ENCODE measurements around the gene GEMIN7.
"Not testable (repeated sequence)": the region's sequence is repeated elsewhere in the genome, so short reads cannot be mapped to it uniquely, and the experiment has no call there.

Gene GEMIN7

DNA sequence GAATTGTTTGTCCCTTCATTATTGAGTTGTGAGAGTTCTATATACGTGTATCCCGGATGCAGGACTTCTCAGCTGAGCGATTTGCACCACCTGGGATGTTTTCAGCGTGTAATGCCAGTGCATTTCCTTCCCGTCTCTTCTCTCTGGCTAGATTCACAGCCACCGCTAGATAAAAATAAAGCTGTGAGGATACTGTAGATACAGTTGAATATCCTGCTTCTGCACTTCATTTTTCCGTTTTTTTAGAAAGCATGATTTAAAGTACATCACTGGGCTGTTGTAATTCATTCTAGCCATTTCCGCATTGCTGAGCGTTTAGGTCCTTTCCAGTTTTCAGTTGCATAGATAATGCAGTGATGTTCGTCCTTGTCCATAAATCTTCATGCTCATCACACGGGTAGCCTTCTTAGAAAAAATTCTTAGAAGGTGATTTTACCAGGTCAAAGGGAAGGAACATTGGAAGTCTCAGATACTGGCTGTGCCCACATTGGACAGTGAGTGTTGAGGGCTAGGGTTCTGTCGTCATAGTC is 28.6 kb downstream of the GEMIN7 start:
- DNase-seq = no peak

DNA sequence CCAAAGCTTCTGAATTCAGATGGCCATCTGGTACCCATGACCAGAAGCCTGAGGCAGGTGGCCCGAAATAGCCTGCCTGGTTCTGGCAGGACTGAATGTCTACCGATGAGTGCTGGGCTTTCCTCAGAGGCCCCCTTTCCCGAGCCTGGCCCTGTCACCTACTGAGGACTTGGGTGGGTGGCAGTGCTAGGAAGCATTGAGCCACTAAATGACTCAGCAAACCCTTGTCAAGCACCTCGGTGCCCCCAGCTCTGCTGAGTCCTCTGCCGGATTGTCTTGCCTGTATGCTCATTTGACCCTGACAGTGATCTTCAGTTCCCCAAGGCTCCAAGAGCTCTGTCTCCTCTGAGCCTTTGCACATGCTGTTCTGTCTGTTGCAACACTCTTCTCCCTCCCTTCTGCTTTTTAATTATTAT is 31.8 kb downstream of the GEMIN7 start:
- DNase-seq = no peak

DNA sequence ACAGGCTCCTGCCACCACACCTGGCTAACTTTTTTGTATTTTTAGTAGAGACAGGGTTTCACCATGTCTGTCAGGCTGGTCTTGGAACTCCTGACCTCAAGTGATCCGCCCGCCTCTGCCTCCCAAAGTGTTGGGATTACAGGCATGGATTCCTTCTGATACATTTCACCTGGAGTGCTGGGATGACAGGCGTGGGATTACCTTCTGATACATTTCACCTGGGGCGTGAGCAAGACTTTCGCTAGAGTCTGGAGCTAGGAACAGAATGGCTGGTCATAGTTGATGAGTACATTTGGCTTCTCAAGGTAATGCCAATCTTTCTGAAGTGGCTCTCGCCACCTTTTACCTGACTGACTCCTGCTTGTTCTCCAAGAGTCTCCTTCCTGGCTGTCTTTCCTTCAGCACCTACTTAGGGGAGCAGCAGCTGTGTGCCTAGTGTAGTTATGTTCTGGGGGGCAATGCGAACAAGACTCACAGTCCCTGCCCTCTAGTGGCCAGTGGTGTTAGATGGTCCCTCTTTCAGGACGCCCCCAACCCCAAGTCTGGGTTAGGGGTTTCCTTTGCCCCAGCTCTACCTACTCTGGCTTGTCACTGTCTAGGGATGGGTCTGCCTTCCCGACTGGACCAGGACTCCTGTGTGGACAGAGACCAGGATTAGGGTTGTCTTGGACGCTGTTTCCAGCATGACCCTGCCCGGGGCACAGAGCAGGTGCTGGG is 33.2 kb downstream of the GEMIN7 start:
- DNase-seq = no peak

DNA sequence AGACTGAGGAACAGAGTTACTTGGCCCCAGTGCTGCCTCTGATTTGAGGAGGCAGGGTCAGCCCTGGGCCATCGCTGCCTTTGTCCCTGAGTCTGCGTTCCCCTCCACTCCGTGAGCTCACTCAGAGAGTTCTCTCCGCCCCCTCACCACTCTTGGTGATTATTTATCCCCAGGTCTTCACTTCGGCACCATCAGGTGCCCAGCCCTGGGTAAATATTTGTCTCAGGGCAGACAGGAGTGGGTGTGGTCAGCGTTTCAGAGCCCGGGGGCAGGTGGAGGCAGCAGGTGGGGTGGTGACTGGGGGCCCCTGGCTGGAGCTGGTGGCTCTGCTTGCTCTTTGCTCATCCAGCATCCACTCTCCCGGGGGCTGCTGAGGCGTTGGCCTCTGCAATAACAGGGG is 34.6 kb downstream of the GEMIN7 start:
- no peak for DNase-seq

DNA sequence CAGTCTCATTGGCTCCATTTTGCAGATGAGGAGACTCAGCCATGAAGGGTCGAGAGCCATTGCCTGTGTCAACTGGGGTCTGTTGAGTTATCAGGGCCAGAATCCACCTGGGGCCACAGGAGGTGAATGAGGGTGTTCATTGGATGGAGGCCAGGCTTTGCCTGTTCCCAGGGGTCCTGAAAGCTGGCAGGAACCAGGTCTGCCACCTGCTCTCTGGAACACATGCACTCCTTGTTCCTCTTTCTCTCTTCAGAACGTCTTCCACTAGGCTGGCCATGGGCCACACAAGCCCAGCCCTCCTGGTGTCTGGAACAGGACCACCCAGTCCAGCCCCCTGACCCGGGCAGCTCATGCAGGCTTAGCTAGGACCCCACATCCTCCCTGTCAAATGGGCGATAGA is 35.1 kb downstream of the GEMIN7 start:
- no peak for DNase-seq

DNA sequence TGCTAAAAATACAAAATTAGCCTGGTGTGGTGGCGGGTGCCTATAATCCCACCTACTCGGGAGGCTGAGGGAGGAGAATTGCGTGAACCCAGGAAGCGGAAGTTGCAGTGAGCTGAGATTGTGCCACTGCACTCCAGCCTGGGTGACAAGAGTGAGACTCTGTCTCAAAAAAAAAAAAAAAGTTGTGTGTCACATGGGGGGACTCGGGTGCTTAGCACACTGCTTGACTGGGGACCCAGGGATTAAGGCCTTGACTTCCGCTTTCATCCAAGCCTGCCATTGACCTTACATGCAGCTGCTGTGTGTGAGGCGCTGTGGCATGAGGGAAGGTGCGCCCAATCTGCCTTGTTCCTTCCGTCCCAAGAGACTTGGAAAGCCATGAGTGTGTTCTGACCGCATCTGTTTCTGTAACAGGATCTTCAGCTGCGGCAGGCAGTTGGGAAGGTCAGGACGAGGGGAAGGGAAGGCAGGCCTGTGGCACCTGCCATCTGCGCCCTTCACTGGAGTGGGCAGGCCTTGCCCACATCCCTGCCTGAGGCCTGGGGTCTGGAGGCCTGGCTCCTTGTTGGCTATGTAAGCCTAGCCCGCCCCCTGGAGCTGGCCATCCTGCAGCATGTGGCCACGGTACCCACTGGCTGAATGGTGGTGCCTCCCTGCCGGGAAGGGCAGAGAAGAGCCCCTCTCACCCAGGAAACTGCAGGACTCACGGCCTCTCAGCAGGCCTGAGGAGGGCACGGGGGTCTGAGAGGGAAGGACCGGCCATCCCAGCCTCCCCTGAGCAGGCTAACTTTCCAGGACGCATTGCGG is 37.0 kb downstream of the GEMIN7 start:
- peak; percentile 31 for DNase-seq

DNA sequence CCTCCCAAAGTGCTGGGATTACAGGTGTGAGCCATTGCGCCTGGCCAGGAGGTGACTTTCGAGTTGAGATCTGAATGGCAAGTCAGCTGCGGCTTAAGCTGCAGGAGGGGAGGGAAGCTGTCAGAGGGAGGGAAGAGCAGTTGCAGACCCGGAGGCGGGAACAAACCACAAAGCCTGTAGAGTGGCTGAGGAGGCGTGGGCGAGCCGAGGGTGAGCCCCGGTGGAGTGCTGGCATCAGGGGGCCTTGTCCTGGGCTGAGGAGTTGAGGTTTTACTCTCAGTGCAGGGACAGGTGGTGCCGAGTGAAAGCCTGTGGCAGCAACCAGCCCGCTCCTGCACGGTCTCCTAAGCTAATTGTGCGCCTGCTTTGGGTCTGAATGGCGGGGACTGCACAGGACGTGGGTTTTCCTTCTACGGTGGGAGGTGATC is 38.1 kb downstream of the GEMIN7 start:
- peak; percentile 20 for DNase-seq

DNA sequence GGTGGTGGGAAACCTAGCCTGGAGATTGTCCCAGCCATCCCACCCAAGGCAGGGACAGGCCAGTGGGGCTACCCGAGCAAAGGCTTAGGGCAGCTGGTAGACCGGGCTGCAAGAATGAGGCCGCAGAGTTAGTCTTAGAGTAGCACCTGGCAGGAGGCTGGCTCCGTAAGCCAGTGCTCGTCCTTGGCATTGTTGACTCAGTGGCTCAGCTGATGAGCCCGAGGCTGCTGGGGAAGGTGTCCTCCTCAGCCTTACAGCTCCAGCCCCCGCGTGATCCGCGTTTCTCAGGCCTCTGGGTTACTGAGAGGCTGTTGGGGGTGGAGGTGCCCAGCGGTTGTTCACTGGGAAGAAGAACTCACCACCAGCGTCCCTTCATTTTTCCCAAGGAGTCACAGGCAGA is 38.6 kb downstream of the GEMIN7 start:
- no peak for DNase-seq

DNA sequence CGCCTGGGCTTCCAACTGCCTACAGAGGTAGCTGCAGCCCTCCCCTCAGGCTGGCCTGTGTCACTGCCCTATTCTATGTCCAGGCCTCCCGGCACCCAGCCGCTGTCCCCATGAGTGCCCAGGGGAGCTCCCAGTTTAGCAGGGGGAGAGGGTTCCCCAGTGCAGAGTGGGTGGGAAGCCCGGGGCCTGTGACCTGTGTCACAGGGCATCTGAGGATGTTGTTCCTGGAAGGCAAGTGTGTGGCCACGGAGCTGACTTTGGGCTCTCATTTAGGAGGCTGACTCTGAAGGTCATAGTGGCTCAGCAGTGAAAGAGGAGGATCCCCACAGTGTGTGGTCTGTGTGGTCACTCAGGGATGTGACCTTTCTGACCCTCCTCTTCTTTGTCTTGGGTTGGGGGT is 39.0 kb downstream of the GEMIN7 start:
- no peak for DNase-seq

DNA sequence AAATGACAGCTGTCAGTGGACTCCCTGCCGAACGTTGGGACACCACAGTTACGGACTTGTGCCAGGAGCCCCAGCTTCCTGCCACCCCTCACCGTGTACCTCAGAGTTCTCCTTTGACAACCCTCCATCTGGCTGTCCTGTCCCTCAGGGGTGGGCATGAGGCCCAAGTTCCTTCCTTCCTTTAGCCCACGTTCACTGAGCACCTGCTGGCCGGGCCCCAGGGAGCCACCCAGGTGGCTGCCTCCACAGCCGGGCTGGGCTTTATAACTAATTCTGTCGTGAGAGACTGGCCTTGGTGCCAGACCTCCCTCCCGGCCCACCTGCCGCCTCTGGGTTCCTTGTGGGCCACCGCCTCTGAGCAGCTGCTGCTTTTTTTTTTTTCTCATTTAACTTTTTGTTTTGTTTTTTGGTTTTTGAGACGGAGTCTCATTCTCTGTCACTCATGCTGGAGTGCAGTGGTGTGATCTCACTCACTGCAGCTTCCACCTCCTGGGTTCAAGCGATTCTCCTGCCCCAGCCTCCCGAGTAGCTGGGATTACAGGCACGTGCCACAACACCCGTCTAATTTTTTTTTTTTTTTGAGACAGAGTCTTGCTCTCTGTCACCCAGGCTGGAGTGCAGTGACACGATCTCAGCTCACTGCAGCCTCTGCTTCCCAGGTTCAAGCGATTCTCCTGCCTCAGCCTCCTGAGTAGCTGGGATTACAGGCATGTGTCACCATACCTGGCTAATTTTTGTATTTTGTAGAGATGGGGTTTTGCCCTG is 39.7 kb downstream of the GEMIN7 start:
- not testable (repeated sequence) for DNase-seq

DNA sequence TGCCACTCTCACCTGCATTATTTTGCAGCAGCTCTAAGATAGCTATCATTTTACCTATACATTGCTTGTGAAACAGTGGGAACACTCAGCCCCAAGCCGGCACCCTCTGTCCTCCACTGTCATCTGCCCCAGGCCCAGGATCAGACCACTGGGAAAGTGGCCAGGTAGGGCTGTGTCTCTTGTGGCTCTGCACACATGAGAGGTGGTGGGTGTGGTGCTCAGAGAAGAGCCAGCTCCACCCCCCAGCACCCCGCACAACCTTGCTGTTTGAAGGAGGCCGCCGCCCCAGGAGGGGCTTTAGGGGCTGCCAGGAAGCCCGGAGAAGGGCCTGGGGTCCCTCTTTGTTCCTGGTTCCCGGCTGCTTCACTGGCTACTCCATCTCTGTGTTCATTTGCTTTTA is 40.5 kb downstream of the GEMIN7 start:
- DNase-seq = no peak

DNA sequence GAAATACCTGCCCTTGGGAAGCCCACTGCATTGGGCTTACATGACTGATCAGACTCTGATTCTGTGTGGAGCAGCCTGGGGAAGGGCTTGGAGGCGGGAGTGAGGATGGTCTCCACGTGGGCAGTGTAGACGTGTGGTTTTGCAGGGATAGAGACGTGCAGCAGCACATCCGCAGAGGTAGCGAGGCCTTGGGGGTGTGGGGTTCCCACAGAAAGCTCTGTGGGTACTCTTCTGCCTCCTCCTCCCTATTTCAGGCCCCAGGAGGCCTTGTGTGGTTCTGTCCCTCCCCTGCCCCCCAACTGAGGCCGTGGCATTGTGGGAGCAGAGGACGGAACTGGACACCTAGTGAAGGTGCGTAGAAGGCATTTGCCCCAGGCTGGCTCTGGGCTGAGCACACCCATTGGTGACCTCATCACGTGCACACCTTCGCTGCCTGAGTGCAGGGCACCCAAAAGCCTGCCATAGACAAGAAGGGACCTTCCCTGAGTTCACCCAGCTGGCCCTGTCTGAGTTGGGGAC is 42.8 kb downstream of the GEMIN7 start:
- no peak for DNase-seq

DNA sequence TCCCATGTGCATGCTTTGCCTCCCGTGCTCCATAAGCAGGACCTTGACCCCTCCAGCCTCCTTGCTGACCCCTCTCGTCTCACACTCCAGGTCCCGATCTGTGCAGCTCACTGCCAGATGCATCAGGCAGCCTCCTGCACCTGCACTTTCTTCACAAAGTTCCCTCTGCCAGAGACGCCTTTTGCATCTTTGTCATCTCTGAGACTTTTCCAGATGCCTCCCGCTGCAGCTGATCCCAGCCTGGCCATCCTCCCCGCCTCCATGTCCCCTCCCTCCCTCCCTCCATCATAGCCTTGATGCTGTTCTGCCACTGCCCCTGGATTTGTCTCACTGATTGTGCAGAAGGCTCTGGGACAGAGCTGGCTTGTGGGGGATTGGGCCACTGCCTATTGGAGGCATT is 43.8 kb downstream of the GEMIN7 start:
- DNase-seq = no peak

DNA sequence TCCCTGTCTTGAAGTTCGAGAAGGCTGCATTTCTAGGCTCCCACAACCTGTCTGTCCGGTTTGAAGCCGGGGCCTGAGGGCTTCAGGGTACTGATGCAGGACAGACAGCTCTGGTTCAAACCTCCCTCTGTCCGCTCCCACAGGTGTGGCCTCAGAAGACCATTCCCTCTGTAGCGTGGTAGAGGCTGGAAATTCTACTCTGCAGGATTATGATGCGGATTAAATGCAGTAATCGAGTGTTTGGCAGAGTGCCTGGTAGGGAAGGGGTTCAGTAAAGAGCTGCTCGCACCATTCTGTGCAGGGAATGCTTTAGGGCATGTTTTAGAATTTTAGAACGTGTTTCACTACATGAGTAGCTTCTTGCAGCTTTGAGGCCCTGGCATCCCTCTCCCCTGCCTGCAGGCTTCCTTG is 44.4 kb downstream of the GEMIN7 start:
- DNase-seq = no peak

DNA sequence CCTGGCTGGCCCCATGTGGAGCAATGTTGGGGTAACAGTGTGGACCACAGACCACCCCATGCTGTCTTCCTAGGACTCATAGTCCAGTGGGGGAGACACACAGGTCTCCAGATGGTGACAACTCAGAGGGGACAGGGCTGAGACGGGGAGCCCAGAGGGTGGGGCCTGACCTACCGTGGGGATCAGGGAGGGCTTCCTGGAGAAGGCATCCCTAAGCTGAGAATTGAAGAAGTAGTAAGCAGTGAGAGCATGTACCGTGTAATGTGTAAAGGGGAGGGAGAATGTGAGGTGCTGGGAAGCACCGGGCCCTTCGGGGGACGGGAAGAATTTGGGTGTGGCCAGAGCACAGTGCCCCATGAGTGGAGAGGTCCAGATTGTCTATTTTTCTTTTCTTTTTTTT is 45.0 kb downstream of the GEMIN7 start:
- no peak for DNase-seq

DNA sequence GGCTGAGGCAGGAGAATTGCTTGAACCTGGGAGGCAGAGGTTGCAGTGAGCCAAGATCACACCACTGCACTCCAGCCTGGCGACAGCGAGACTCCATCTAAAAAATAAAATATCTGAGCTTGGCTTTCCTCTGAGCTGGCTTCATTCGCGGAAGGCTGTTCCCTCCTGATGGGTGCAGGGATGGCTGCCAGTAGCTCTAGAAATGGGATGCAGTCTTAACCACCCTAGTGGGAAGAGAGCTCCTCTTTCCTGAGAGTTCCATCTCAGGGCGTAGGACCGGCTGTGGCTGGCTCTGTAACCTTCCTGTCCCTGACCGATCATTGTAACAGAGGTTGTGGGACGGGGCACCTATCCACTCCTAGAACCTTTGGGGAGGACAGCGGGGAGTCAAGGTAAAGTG is 46.3 kb downstream of the GEMIN7 start:
- no peak for DNase-seq

DNA sequence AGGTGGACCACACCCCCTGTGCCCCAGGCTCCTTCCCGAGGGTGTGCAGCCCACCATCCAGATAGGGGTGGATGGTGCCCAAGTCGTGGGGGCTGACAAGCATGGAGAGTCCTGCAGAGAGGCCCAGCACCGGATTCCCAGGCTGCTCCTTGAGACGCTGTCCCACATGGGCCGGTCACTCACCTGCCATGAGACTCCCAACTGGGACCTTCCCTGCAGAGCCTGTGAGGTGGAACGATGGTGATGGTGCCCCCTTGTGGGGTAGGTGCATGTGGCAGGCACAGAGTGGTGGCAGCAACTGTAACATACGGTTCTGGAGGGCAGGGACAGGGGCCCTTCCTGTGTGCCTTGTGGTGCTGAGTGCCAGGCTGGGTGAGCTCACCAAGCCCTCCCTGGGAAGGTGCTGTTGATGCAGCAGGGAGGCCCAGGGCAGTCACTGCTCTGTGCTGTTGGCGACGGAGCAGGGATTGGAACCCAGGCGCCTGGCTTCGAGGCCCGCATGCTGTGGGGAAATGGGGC is 47.0 kb downstream of the GEMIN7 start:
- peak; percentile 42 for DNase-seq

DNA sequence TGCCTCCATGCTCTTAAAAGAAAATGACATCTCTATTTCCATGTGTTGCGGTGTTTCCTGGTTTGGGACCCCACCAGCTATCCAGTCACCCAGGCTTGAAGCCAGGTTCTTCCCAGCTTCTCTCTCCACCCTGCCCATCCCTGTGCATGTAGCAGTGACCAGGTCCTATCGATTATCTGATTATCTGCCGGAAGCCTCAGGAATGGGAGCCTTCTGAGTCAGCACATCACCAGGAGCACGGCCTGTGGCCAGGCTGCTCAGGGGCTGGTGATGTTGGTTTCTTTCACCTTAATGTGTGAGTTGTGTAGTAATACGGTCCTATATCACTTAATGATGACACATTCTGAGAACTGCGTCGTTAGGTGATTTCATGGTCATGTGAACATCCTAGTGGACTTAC is 47.6 kb downstream of the GEMIN7 start:
- DNase-seq = no peak

DNA sequence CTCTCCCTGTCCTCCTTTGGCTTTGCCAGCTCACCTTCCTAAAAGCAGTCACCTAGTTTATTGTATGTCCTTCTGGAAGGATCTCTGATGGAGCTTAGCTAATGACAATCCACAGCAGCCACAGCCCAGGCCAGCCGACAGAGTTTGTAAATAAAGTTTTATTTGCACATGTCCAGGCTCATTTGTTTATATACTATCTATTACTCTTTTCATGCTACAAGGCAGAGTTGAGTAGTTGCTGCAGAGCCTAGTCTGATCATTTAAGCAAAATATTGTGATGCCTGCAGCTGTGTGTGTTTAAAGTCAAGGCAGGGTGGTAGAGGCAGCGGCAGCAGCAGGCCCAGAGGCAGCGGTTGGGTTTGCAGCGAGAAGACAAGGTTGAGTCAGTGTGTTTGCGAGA is 49.1 kb downstream of the GEMIN7 start:
- no peak for DNase-seq

DNA sequence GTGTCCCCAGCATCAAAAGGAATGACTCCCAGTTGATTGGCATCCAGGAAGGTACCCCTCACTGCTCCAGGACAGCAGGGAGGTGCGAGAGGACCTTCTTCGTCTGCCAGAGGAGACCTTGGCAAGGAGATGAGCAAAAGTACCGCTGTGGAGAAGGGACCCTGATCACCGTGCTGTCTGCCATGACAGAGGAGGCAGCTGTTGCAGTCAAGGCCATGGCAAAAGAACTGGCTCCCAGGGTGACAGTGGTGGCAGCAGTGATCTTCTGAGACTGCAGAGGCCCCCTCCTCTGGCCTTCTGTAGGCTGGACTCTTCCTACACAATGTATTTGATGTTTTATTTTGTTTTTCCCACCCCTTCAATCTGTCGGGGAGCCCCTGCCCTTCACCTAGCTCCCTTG is 49.7 kb downstream of the GEMIN7 start:
- no peak for DNase-seq

DNA sequence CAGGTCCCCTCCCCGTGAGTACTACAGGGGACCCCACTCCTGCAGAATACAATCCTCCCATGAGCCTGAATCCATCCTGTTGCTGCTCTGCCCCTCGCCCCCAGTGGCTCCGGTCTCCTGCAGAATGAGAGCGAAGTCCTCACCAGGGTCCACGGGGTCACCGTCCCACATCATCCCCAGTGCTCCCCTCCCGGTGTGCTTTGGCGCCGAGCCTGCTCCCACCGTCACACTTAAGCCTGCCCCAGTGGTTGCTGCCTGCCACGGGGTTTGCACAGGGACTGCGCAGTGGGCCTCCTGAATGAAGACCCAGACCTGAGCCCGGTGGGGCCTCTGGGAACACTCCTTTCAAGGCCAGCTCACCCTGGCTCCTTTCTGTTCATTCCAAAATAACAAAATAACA is 51.2 kb downstream of the GEMIN7 start:
- DNase-seq = no peak

DNA sequence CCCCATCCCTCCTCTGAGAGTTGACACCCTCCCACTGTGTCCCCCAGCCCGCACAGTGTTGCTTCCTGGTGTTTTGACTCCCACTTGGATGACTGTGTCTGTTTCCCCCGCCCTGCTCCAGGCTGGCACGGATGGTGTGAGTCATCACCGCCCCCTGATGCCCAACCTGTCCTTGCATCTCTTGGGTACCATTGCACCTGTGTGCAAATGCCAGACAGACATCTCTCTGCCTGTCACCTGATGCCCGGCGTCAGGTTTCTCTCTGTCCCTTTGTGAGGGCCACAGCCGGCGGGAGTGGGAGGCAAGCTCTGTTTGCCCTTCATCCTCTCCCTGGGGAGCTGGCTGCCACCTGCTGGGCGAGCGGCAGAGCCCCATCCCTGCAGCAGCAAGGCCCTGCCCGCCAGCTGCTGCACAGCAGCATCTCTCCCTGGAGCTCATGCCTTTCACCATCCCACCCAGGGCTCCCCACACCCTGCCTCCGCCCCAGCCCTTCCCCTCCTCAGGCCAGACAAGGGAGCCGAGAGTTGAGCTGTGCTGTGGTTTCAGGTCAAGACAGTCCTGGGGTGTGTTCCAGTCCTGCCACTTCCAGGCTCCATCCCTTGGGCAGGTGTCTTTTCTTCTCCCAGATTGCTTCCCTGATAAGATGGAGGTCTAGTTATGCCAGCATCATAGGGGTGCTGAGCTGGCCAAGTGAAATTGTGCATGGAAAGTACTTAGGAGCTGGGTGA is 52.0 kb downstream of the GEMIN7 start:
- no peak for DNase-seq
